Body of pancreas (tissue), 4 donors: ENCODE data around the gene IL4R. TPM values are rescaled to one million over a fixed set of nuclear protein-coding genes. Genes with fewer than 3 reads are reported as not detected.

ENCODE experiments used
- ATAC-seq: fragments of 150-250 bp; one replicate; pipeline ENCODE4 v1.9.1; 2016
- DNase-seq, 4 donors: peaks; one replicate each; pipeline ENCODE4 v3.0.0-alpha.2; 2019
- H3K27ac ChIP-seq, 4 donors: fragments of 200-600 bp; sonication (generic); 1 replicate in 3 of 4; 2 replicates in 1 of 4; pipeline versions ENCODE4 v1.5.1 to v1.6.1; 2016 to 2019; ENCODE audit warnings: mild to moderate bottlenecking in 1 of 4, mixed read lengths in 1 of 4, moderate library complexity in 1 of 4
- H3K27me3 ChIP-seq, 2 donors: fragments of 200-600 bp; sonication (generic); one replicate each; pipeline ENCODE4 v1.6.0; 2016; ENCODE audit warnings: mild to moderate bottlenecking in 1 of 2
- H3K36me3 ChIP-seq, 2 donors: fragments of 200-600 bp; sonication (generic); replicated peaks in 1 of 2; 2 replicates each; pipeline ENCODE4 v1.5.1; 2016; ENCODE audit warnings: low read depth in 2 of 2; ENCODE audit not compliant: insufficient read depth in 1 of 2
- H3K4me1 ChIP-seq: fragments of 200-600 bp; sonication (generic); one replicate; pipeline ENCODE4 v1.6.0; 2016
- H3K4me3 ChIP-seq, 2 donors: fragments of 200-600 bp; sonication (generic); 1 replicate in 1 of 2; 2 replicates in 1 of 2; pipeline ENCODE4 v1.5.1; 2016 to 2019
- H3K9me3 ChIP-seq, 3 donors: fragments of 200-600 bp; sonication (generic); 1 replicate in 2 of 3; 2 replicates in 1 of 3; pipeline ENCODE4 v1.5.1; 2016
- CTCF ChIP-seq, 7 experiments: fragments of 450-650 bp in 4 of 7; fragments of 200-600 bp in 3 of 7; sonication (generic) in 3 of 7; IDR thresholded peaks; one replicate each; pipeline ENCODE4 v1.5.1; 2016 to 2019; ENCODE audit warnings: antibody characterized with exemption in 7 of 7
- POLR2A ChIP-seq, 3 donors: fragments of 450-650 bp; IDR thresholded peaks; one replicate each; pipeline ENCODE4 v1.6.1; 2016; ENCODE audit warnings: antibody characterized with exemption in 3 of 3, mild to moderate bottlenecking in 2 of 3
- WGBS, 2 donors: methylation state at CpG; one replicate each; pipeline ENCODE4 v1.1.5; 2017; 5-methylcytosine and 5-hydroxymethylcytosine counted together
- intact Hi-C: fragments of 100-400 bp; cut with DNase I; formaldehyde crosslinking; loops from one replicate; pipeline ENCODE4 v1.15.1; 2023
- total RNA-seq, 2 donors: library from RNA; depleted of rRNA; stranded (reverse); fragments of >200 nt; gene quantifications; one replicate each; pipeline ENCODE4 v1.1.0, GENCODE V29; 2016

IL4R gene
- total RNA-seq, 2 donors from 2014 or later: 29.7 to 236 TPM

- Histone ChIP-seq H3K9me3 (no peaks in the 10 kb centered on the region), H3K27me3 (no peaks in the 10 kb centered on the region), H3K4me3 (no peak overlapping the region), H3K4me1 (no peaks in the 10 kb centered on the region), H3K36me3 (no peaks in the 10 kb centered on the region), H3K27ac (no peak overlapping the region)
- 54 to 63% methylated on average over 4 of the region's 4 CpGs for WGBS, 2 donors
- intact Hi-C loops: no loop called here
- ATAC-seq (no peak), DNase-seq (no peak)
- no peak for TF ChIP-seq POLR2A (IDR thresholded peaks at IDR 0.05)
- TF ChIP-seq CTCF (IDR thresholded peaks at IDR 0.05): no peak
Measured at GRCh38 chr16:27386674-27387073, 72.9 kb downstream of the IL4R start.

GRCh38 chr16:27387724-27388123, 74.0 kb downstream of the IL4R start:
- Histone ChIP-seq H3K27ac (no peak overlapping the region), H3K4me3 (no peak overlapping the region), H3K9me3 (no peaks in the 10 kb centered on the region), H3K4me1 (no peaks in the 10 kb centered on the region), H3K27me3 (no peaks in the 10 kb centered on the region), H3K36me3 (no peaks in the 10 kb centered on the region)
- ATAC-seq (no peak), DNase-seq (no peak)
- 83 to 86% methylated on average over 1 of the region's 1 CpG for WGBS, 2 donors
- TF ChIP-seq CTCF (IDR thresholded peaks at IDR 0.05): no peak
- TF ChIP-seq POLR2A (IDR thresholded peaks at IDR 0.05): no peak
- intact Hi-C loops: no loop called here

GRCh38 chr16:27389272-27389961, 75.6 kb downstream of the IL4R start:
- no peak for TF ChIP-seq CTCF (IDR thresholded peaks at IDR 0.05)
- H3K27ac ChIP-seq: no peak overlapping the region
- H3K4me1 ChIP-seq: no peaks in the 10 kb centered on the region
- intact Hi-C loops: no loop called here
- WGBS, 2 donors: 65 to 73% methylated on average over 8 of the region's 8 CpGs
- H3K27me3 ChIP-seq: no peaks in the 10 kb centered on the region
- DNase-seq (no peak), ATAC-seq (no peak)
- no peaks in the 10 kb centered on the region for H3K36me3 ChIP-seq
- H3K9me3 ChIP-seq: no peaks in the 10 kb centered on the region
- H3K4me3 ChIP-seq: no peak overlapping the region

GRCh38 chr16:27390151-27390550, 76.4 kb downstream of the IL4R start:
- no peak for TF ChIP-seq POLR2A (IDR thresholded peaks at IDR 0.05)
- intact Hi-C loops: no loop called here
- Histone ChIP-seq H3K4me1 (no peaks in the 10 kb centered on the region), H3K4me3 (no peak overlapping the region), H3K27ac (no peak overlapping the region), H3K9me3 (no peaks in the 10 kb centered on the region), H3K27me3 (no peaks in the 10 kb centered on the region), H3K36me3 (no peaks in the 10 kb centered on the region)
- no peak for ATAC-seq
- no peak for DNase-seq

GRCh38 chr16:27392671-27393070, 78.9 kb downstream of the IL4R start:
- no peaks in the 10 kb centered on the region for H3K36me3 ChIP-seq
- H3K27ac ChIP-seq: no peak overlapping the region
- H3K4me1 ChIP-seq: no peaks in the 10 kb centered on the region
- DNase-seq (no peak), ATAC-seq (no peak)
- no peaks in the 10 kb centered on the region for H3K9me3 ChIP-seq
- H3K4me3 ChIP-seq: no peak overlapping the region
- intact Hi-C loops: no loop called here
- TF ChIP-seq POLR2A (IDR thresholded peaks at IDR 0.05) (no peak), CTCF (IDR thresholded peaks at IDR 0.05) (no peak)
- no peaks in the 10 kb centered on the region for H3K27me3 ChIP-seq
- WGBS, 2 donors: 41 to 61% methylated on average over 1 of the region's 1 CpG
